Large intestine (tissue), 3 donors: ENCODE results near the gene SRPRA. TPM values are rescaled to one million over a fixed set of nuclear protein-coding genes. Genes with fewer than 3 reads are reported as not detected.

ENCODE experiments used
- DNase-seq, 2 donors: peaks; one replicate each; pipeline versions ENCODE4 v3.0.0 to v3.0.0-alpha.2; 2013
- H3K27ac ChIP-seq: one replicate; pipeline ENCODE4 v1.5.1; 2013; ENCODE audit warnings: low read length
- H3K27me3 ChIP-seq: 2 replicates; pipeline ENCODE4 v1.6.1; 2013; ENCODE audit warnings: low read length; ENCODE audit not compliant: control insufficient read depth, insufficient read depth
- H3K36me3 ChIP-seq: 2 replicates; pipeline ENCODE4 v1.6.1; 2013; ENCODE audit warnings: low read length; ENCODE audit not compliant: control insufficient read depth, insufficient read depth
- H3K4me1 ChIP-seq: one replicate; pipeline ENCODE4 v1.6.1; 2013; ENCODE audit warnings: low read length; ENCODE audit not compliant: control insufficient read depth, insufficient read depth
- H3K4me3 ChIP-seq: one replicate; pipeline ENCODE4 v1.5.1; 2013; ENCODE audit warnings: low read length
- H3K9me3 ChIP-seq: one replicate; pipeline ENCODE4 v1.6.1; 2013; ENCODE audit warnings: mild to moderate bottlenecking, low read depth, low read length, moderate library complexity; ENCODE audit not compliant: control insufficient read depth
- WGBS: methylation state at CpG from one replicate; pipeline ENCODE4 v1.1.5; 2013; ENCODE audit warnings: low lambda C conversion rate; ENCODE audit not compliant: insufficient coverage; 5-methylcytosine and 5-hydroxymethylcytosine counted together
- polyA plus RNA-seq: library from polyadenylated mRNA; unstranded; fragments of 120-200 nt; gene quantifications from one replicate; pipeline ENCODE4 v1.2.1, GENCODE V29; 2013

SRPRA gene
- polyA plus RNA-seq, 1 donor = 74.8 TPM

DNA sequence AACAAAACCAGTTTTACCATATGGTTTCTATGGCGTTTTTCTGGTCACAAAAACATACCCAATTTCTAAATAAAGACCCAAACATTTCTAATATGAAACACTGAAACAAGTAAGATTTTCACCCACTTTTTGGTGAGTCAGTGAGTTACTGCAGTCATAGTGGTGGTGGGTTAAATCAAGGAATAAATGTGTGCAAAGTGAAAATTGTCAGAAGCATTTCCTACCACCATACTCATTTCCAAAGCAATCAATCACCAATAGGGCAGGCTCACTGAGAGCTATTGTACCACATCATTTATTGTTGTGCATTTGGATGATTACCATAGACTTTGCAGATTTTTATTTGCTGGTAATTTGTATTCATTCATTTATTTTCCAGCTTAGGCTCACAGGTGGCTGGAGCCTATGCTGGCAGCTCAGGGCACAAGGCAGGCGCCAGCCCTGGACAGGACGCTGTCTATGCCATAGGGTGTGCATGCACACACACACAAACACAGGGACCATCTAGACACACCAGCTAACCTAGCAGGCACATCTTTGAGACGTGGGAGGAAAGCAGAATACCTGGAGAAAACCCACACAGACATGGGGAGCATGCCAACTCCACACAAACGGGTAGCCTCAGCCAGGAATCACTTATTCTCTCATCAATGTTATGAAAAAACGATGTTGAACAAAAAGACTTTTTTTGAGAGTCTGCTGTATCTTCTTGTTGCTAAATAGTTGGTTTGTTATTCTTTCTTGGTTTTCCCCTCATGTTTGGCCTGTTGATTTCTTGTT is 52.0 kb downstream of the SRPRA start:
- WGBS = no CpG with 5 or more reads among the region's 6 CpGs

DNA sequence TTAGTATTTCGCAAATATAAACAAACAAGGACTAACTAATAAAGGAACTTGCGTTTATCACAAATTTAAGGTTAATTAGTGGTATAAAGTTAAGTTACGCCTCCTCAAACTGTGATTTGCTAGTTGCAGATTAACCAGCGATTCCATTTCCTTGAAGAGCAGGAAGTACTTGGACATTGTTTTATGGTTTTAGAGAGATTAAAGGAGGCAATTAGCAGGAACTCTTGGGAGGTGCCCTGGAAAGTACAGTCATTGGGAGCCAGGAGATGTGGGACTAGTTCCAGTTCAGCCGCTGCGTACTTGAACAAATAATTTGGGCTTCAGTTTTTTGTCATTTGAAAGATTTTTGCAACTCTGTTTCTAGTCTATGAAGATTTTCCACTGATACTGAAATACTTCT is 53.9 kb downstream of the SRPRA start:
- 21% methylated on average over 6 of the region's 6 CpGs for WGBS
- Histone ChIP-seq H3K4me3 (no peak overlapping the region), H3K36me3 (peaks cover under 1% of the 10 kb centered on the region), H3K4me1 (peaks cover 15% of the 10 kb centered on the region), H3K27me3 (no peaks in the 10 kb centered on the region), H3K27ac (peak overlapping the region; percentile 65), H3K9me3 (no peaks in the 10 kb centered on the region)
- DNase-seq = peak; percentile 74 to 90

More for the DNA sequence above, 52.0 kb downstream of the SRPRA start:
- no peaks in the 10 kb centered on the region for H3K36me3 ChIP-seq
- H3K4me3 ChIP-seq = no peak overlapping the region
- no peak overlapping the region for H3K27ac ChIP-seq
- no peak for DNase-seq
- H3K4me1 ChIP-seq = peaks cover 12% of the 10 kb centered on the region
- no peaks in the 10 kb centered on the region for H3K27me3 ChIP-seq
- H3K9me3 ChIP-seq = no peaks in the 10 kb centered on the region

DNA sequence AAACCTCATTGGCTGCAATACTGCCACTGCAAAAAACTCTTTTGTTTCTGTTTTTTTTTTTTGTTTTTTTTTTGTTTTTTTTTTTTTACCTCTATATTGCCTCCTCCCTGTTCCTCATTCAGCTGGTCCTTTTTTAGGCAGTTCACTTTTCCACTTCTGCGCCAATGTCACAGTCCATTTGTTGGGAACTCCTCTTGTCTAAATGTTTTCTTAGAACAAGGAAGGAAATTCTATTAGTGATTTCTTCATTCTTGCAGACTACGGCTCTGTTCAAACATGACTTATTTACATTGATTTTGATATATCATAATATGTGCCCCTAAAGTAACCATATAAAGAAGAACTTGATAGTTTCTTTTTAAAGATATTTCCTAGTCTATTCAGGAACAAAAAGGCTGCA is 54.3 kb downstream of the SRPRA start:
- H3K27me3 ChIP-seq = no peaks in the 10 kb centered on the region
- no peak for DNase-seq
- no peak overlapping the region for H3K4me3 ChIP-seq
- H3K27ac ChIP-seq = peak overlapping the region; percentile 65
- peaks cover 15% of the 10 kb centered on the region for H3K4me1 ChIP-seq
- no peaks in the 10 kb centered on the region for H3K9me3 ChIP-seq
- 80% methylated on average over 1 of the region's 2 CpGs for WGBS
- H3K36me3 ChIP-seq = peaks cover 4% of the 10 kb centered on the region

Other genes with a start within 250 kb of the SRPRA start
- gene CDON, start 206.0 kb downstream of the SRPRA start, polyA plus RNA-seq = 22.8 TPM
- 38.8 TPM for gene RPUSD4, start 57.2 kb downstream of the SRPRA start, polyA plus RNA-seq
- gene FAM118B, start 57.1 kb downstream of the SRPRA start, polyA plus RNA-seq = 26.8 TPM
- gene FOXRED1, start 259 bp upstream of the SRPRA start, polyA plus RNA-seq = 39.4 TPM
- gene TIRAP, start 14.2 kb upstream of the SRPRA start, polyA plus RNA-seq = 13.2 TPM
- 10.6 TPM for gene DCPS, start 35.2 kb upstream of the SRPRA start, polyA plus RNA-seq
- 20.4 TPM for gene ST3GAL4, start 86.8 kb upstream of the SRPRA start, polyA plus RNA-seq